ENCODE data around the gene SH2B3.

The SH2B3 gene

DNA sequence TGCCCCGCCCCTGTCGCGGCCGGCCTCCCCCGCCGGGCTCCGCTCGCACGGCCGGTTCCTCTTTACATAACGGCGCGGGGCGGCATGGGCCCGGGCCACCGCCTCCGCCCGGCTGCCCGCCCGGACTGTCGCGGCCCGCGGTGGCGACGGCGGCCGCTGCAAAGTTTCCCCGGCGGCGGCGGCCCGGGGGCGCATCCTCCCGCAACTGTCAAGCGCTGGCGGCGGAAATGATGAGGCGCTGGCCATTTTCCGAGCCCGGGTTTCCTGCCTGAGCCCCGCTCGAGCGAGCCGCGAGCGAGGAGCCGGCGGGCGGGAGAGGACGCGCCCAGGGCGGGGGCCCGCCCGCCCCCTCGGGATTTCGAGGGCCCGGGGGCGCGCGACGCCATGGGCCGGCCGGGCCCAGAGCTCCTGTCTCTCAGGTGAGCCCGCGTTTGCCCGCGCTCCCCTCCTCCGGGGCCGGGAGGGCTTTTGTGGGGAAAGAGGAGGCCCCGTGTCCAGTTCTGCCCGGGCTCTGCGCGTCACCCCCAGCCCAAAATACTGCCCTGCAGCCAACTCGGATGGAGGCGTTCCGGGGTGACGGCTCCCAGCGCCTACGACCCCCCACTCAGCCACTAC, at the start of gene SH2B3:
TSS of gene SH2B3 (plus strand) at position 65 of the 615 bp plus-strand sequence. CDS start 12,223 bp downstream, outside the sequence.
- TF ChIP-seq CTCF (conservative IDR thresholded peaks at IDR 0.05), result no peak
- peak; percentile 52; the same call in 1 of the 2 replicates for TF ChIP-seq ZFX (IDR thresholded peaks at IDR 0.05)
- H3K27ac ChIP-seq, result peak within 1 kb of the TSS; percentile 70

GRCh38 chr12:111359231-111359913, 46.4 kb upstream of the SH2B3 start:
- no peak overlapping the region for H3K27ac ChIP-seq
- TF ChIP-seq CTCF (conservative IDR thresholded peaks at IDR 0.05) (no peak), ZFX (IDR thresholded peaks at IDR 0.05) (no peak)

GRCh38 chr12:111359914-111360276, 45.8 kb upstream of the SH2B3 start:
- TF ChIP-seq CTCF (conservative IDR thresholded peaks at IDR 0.05) (no peak), ZFX (IDR thresholded peaks at IDR 0.05) (no peak)
- no peak overlapping the region for H3K27ac ChIP-seq

DNA sequence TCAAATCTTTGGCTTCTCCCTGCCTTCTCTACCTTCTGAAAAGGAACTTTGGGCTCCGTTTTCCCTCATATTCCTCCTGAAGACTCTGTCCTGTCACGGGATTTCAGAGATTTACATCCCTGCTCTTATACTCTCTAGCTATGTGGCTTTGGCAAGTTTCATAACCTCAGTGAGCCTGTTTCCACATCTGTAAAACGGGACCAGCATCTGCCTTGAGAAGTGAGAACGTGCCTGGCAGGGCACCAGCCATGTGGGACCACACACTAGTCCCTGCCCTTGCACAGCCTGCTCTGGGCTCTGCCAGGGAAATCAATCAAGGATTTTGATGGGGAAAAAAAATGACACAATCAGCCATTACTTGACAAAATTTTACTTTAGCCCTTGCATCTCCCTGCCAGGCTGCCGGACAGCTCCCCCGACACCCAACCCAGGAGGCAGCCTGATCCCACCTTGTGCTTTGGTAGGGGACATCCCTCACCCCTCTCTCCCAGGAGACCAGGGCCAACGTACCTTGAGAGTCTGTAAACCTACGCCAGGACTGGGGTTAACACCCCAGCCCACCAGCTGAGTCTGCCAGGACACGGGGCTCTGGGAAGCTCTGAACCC, 45.3 kb upstream of the SH2B3 start:
- H3K27ac ChIP-seq, result no peak overlapping the region

GRCh38 chr12:111361073-111361716, 44.5 kb upstream of the SH2B3 start:
- TF ChIP-seq CTCF (conservative IDR thresholded peaks at IDR 0.05) (no peak), ZFX (IDR thresholded peaks at IDR 0.05) (no peak)
- no peak overlapping the region for H3K27ac ChIP-seq

More for the DNA sequence above, 45.3 kb upstream of the SH2B3 start:
- TF ChIP-seq ZFX (IDR thresholded peaks at IDR 0.05) (no peak), CTCF (conservative IDR thresholded peaks at IDR 0.05) (no peak)

DNA sequence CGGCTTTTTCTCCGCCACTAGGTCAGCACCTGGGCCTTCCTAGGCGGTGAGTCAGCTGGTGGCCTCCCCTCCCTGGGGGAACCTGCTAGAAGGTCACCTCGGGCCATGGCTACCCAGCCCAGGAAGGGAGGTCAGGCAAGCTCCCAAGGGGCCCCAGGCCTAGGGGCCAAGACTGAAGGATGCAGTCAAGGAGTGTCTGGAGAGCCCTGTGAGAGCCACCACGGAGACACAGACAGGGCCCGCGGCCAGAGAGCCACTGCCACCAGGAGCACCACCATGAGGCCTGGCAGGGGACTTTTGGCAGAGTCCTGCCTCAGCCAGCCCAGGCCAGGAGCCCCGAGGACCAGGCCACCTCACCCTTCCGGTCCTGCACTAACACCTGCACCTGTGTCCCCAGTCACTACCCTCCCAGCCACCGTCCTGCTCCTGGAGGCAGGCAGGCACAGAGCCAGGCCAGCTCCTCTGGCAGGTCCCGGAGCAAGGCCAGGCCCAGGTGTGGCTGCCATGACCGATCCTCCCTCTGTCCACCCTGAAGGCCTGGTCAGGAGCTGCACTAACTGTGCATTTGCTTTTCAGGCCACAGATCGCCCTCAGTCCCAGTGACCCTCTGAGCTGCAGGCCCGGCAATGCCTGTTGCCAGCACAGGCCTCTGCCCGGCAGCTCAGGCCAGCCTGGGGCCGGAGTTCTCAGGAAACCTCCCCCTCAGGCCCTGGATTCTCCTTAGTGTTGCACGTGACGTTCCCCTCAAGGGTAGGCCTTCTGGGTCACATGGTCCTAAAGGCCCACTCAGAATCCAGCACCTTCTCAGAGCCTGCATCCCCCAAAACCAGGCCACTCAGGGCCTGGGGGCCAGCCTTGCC, 43.8 kb upstream of the SH2B3 start:
- H3K27ac ChIP-seq, result no peak overlapping the region
- TF ChIP-seq CTCF (conservative IDR thresholded peaks at IDR 0.05), result no peak
- TF ChIP-seq ZFX (IDR thresholded peaks at IDR 0.05), result no peak
